ENCODE results near the gene SELL.
A peak's percentile ranks its signal among the peaks of the same experiment; 100 is the strongest.
"Not testable (repeated sequence)": the region's sequence is repeated elsewhere in the genome, so short reads cannot be mapped to it uniquely, and the experiment has no call there.

Gene SELL

DNA sequence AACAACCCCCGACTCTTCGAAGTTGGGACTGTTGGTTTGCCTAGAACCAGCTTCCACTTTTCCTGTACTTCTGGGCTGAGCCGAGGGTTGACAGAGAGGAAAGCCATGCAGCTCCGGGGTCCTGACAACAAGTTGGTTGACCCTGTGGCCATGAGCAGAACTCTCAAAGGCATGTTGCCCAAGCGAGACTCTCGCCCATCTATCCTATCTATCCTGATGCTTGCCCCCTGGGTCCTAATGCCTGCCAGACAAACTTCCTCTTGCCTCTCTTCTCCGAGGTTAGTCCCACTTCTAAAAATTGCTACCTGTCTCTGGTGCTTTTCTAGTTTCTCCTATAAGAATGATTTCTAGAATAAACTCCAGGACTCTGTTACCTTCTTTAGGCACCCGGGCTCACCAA lies 48.7 kb downstream of the SELL start:
- not testable (repeated sequence) for DNase-seq

DNA sequence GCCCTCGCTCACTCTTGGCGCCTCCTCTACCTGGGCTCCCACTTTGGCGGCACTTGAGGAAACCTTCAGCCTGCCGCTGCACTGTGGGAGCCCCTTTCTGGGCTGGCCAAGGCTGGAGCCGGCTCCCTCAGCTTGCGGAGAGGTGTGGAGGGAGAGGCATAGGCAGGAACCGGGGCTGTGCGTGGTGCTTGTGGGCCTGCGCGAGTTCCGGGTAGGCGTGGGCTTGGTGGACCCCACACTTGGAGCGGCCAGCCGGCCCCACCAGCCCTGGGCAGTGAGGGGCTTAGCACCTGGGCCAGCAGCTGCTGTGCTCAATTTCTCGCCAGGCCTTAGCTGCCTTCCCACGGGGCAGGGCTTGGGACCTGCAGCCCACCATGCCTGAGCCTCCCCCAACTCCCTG lies 50.4 kb downstream of the SELL start:
- not testable (repeated sequence) for DNase-seq

DNA sequence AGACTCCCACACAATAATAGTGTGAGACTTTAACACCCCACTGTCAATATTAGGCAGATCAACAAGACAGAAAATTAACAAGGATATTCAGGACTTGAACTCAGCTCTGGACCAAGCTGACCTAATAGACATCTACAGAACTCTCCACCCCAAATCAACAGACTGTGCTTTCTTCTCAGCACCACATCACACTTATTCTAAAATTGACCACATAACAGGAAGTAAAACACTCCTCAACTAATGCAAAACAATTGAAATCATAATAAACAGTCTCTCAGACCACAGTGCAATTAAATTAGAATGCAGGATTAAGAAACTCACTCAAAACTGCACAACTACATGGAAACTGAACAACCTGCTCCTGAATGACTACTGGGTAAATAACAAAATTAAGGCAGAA lies 52.6 kb downstream of the SELL start:
- DNase-seq: not testable (repeated sequence)

GRCh38 chr1:169653873-169654272 lies 57.5 kb downstream of the SELL start:
- no peak for DNase-seq

DNA sequence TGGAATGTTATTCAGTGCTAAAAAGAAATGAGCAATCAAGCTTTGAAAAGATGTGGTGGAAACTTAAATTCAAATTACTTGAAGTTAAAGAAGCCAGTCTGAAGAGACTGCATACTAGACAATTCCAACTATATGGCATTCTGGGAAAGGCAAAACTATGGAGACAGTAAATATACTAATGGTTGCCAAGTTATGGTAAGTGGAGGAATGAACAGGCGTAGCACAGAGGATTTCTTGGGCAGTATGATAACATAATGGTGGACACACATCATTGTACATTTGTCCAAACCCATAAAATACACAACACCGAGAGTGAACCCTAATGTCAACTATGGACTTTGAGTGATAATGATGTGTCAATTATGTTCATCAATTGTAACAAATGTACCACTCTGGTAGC lies 60.4 kb downstream of the SELL start:
- no peak for DNase-seq

- DNase-seq: peak; percentile 42
These were observed 60.9 kb downstream of the SELL start for GRCh38 chr1:169650551-169650950.

GRCh38 chr1:169648709-169649108 lies 62.7 kb downstream of the SELL start:
- no peak for DNase-seq

GRCh38 chr1:169648187-169648586 lies 63.2 kb downstream of the SELL start:
- DNase-seq: no peak

GRCh38 chr1:169647512-169647911 lies 63.9 kb downstream of the SELL start:
- DNase-seq: no peak

- DNase-seq: peak; percentile 24
These were observed 67.1 kb downstream of the SELL start for GRCh38 chr1:169644297-169644696.
